ENCODE results near the gene RLN3. TPM values are rescaled to one million over a fixed set of nuclear protein-coding genes. Genes with fewer than 3 reads are reported as not detected.
"Not testable (repeated sequence)": the region's sequence is repeated elsewhere in the genome, so short reads cannot be mapped to it uniquely, and the experiment has no call there.

The RLN3 gene
- total RNA-seq, 1 experiment from 2014 or later = not detected

- Histone ChIP-seq H3F3A (ENCODE audit: low read length, unreplicated experiment) (no peaks in the 10 kb centered on the region), H3K27ac (ENCODE audit: low read length) (no peak overlapping the region), H3K79me2 (ENCODE audit: low read length) (no peaks in the 10 kb centered on the region), H3K9me3 (ENCODE audit: low read length) (peaks cover 4% of the 10 kb centered on the region; the same call in 1 of the 2 replicates), H3K27me3 (ENCODE audit: low read length) (no peaks in the 10 kb centered on the region), H3K4me3 (ENCODE audit: low read length) (no peak overlapping the region), H4K20me1 (ENCODE audit: low read length) (no peaks in the 10 kb centered on the region), H3K4me2 (ENCODE audit: low read length) (no peak overlapping the region), H3K36me3 (ENCODE audit: low read depth, low read length) (peaks cover 6% of the 10 kb centered on the region), H3K4me1 (ENCODE audit: insufficient read depth, low read length) (no peaks in the 10 kb centered on the region), H3K9ac (ENCODE audit: low read length) (no peak overlapping the region), H2AFZ (ENCODE audit: low read length) (no peak overlapping the region), H3K9me2 (replicated peaks; ENCODE audit: low read length) (no peaks in the 10 kb centered on the region)
- CTCF ChIA-PET = interaction anchor here (0.9 kb wide), 1 partner anchor 26 kb away, joined by 3 read pairs; no protein-coding TSS in a partner anchor
- ATAC-seq (peak; percentile 67), DNase-seq (peak; percentile 60)
- TF ChIP-seq CTCF (conservative IDR thresholded peaks at IDR 0.05; ENCODE audit: low read depth, low read length) (peak; percentile 97), EZH2 (IDR thresholded peaks at IDR 0.05; ENCODE audit: low read length, unreplicated experiment) (no peak), EZH2phosphoT487 (IDR thresholded peaks at IDR 0.05; ENCODE audit: borderline replicate concordance, low read length) (no peak)
- no TSS peak for BruUV-seq (replicated peaks)
- POLR2A ChIA-PET (ENCODE audit: unreplicated experiment) = no interaction called here
- intact Hi-C loops (cut with micrococcal nuclease) = no loop called here
Measured at GRCh38 chr19:14048443-14049153, 20.6 kb downstream of the RLN3 start.

- Histone ChIP-seq H3K27me3 (ENCODE audit: low read length) (no peaks in the 10 kb centered on the region), H2AFZ (ENCODE audit: low read length) (no peak overlapping the region), H3K4me3 (ENCODE audit: low read length) (no peak overlapping the region), H4K20me1 (ENCODE audit: low read length) (no peaks in the 10 kb centered on the region), H3K4me2 (ENCODE audit: low read length) (no peak overlapping the region), H3K27ac (ENCODE audit: low read length) (no peak overlapping the region), H3K9me3 (ENCODE audit: low read length) (peaks cover 4% of the 10 kb centered on the region; the same call in 1 of the 2 replicates), H3F3A (ENCODE audit: low read length, unreplicated experiment) (no peaks in the 10 kb centered on the region), H3K9me2 (replicated peaks; ENCODE audit: low read length) (no peaks in the 10 kb centered on the region), H3K79me2 (ENCODE audit: low read length) (no peaks in the 10 kb centered on the region), H3K36me3 (ENCODE audit: low read depth, low read length) (peaks cover 6% of the 10 kb centered on the region), H3K9ac (ENCODE audit: low read length) (no peak overlapping the region), H3K4me1 (ENCODE audit: insufficient read depth, low read length) (no peaks in the 10 kb centered on the region)
- DNase-seq (no peak), ATAC-seq (no peak)
- ChIA-PET CTCF (no interaction called here), POLR2A (ENCODE audit: unreplicated experiment) (no interaction called here)
- intact Hi-C loops (cut with micrococcal nuclease) = no loop called here
- no TSS peak for BruUV-seq (replicated peaks)
- no peak for TF ChIP-seq CTCF (conservative IDR thresholded peaks at IDR 0.05; ENCODE audit: low read depth, low read length)
- TF ChIP-seq EZH2 (IDR thresholded peaks at IDR 0.05; ENCODE audit: low read length, unreplicated experiment) = no peak
- no peak for TF ChIP-seq EZH2phosphoT487 (IDR thresholded peaks at IDR 0.05; ENCODE audit: borderline replicate concordance, low read length)
Measured at GRCh38 chr19:14050512-14050911, 22.6 kb downstream of the RLN3 start.

DNA sequence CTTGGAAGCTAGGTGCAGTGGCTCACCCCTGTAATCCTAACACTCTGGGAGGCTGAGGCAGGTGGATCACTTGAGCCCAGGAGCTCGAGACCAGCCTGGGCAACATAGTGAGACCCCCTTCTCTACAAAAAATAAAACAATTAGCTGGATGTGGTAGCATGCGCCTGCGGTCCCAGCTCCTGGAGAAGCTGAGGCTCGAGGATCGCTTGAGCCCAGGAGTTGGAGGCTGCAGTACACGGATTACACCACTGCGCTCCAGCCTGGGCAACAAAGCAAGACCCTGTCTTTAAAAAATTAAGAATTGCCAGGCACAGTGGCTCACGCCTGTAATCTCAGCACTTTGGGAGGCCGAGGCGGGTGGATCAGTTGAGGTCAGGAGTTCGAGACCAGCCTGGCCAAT, 23.0 kb downstream of the RLN3 start:
- H2AFZ ChIP-seq (ENCODE audit: low read length); H3K79me2 ChIP-seq (ENCODE audit: low read length); H3K9me2 ChIP-seq (replicated peaks; ENCODE audit: low read length); H3K27me3 ChIP-seq (ENCODE audit: low read length); POLR2A ChIA-PET (ENCODE audit: unreplicated experiment); H3F3A ChIP-seq (ENCODE audit: low read length, unreplicated experiment); DNase-seq; H3K27ac ChIP-seq (ENCODE audit: low read length); H3K36me3 ChIP-seq (ENCODE audit: low read depth, low read length); H3K9me3 ChIP-seq (ENCODE audit: low read length); H3K4me3 ChIP-seq (ENCODE audit: low read length); CTCF ChIA-PET; ATAC-seq; H3K4me2 ChIP-seq (ENCODE audit: low read length); H4K20me1 ChIP-seq (ENCODE audit: low read length); H3K4me1 ChIP-seq (ENCODE audit: insufficient read depth, low read length); BruUV-seq (replicated peaks); H3K9ac ChIP-seq (ENCODE audit: low read length); intact Hi-C loops (cut with micrococcal nuclease): not testable (repeated sequence)

Data from PC-3 (cell line).